HEK293 (cell line): ENCODE data around the gene C22orf15.

Experiments used
- CTCF ChIP-seq: fragments of 450-650 bp; formaldehyde crosslinking; IDR thresholded peaks from 2 replicates; pipeline ENCODE4 v1.5.1; 2016; ENCODE audit warnings: missing biosample characterization, missing genetic modification characterization
- REST ChIP-seq: fragments of 450-650 bp; formaldehyde crosslinking; IDR thresholded peaks from 2 replicates; pipeline ENCODE4 v1.5.1; 2016; ENCODE audit warnings: missing biosample characterization, missing genetic modification characterization
- ZBTB10 ChIP-seq: fragments of 450-650 bp; formaldehyde crosslinking; IDR thresholded peaks from 2 replicates; pipeline ENCODE4 v1.5.1; 2016; ENCODE audit warnings: missing biosample characterization, missing genetic modification characterization
- ZBTB49 ChIP-seq: fragments of 450-650 bp; formaldehyde crosslinking; IDR thresholded peaks from 2 replicates; pipeline ENCODE4 v1.5.1; 2016; ENCODE audit warnings: missing biosample characterization, missing genetic modification characterization, low read depth
- ZNF433 ChIP-seq: fragments of 450-650 bp; formaldehyde crosslinking; IDR thresholded peaks from 2 replicates; pipeline ENCODE4 v1.5.1; 2016; ENCODE audit warnings: missing biosample characterization, missing genetic modification characterization, low read depth
- ZNF621 ChIP-seq: fragments of 450-650 bp; formaldehyde crosslinking; IDR thresholded peaks from 2 replicates; pipeline ENCODE4 v1.5.1; 2017; ENCODE audit warnings: missing biosample characterization, missing genetic modification characterization
- ZNF677 ChIP-seq: fragments of 450-650 bp; IDR thresholded peaks from 2 replicates; pipeline ENCODE4 v1.5.0; 2018; ENCODE audit warnings: missing biosample characterization, mild to moderate bottlenecking, missing genetic modification characterization, moderate library complexity
- ZNF777 ChIP-seq: fragments of 450-650 bp; formaldehyde crosslinking; IDR thresholded peaks from 2 replicates; pipeline ENCODE4 v1.5.1; 2017; ENCODE audit warnings: missing biosample characterization, missing genetic modification characterization, borderline replicate concordance

- TF ChIP-seq ZNF433 (tag by site-specific recombination) (no peak), REST (tag by site-specific recombination) (no peak), CTCF (tag by site-specific recombination) (no peak), ZNF621 (tag by site-specific recombination) (no peak), ZNF777 (tag by site-specific recombination) (no peak), ZNF677 (tag by site-specific recombination) (no peak), ZBTB10 (tag by site-specific recombination) (no peak), ZBTB49 (tag by site-specific recombination) (no peak)
These were observed 10.8 kb downstream of the C22orf15 start for GRCh38 chr22:23773483-23774113.
